NCI-H2081 treated with DMSO at 0.1 percent for 48 hours (cell line): ENCODE measurements around the gene HUNK.

ENCODE experiments used
- DNase-seq: peaks from one replicate; lab custom pipeline; 2025; lab: John Stamatoyannopoulos, UW

Gene HUNK

GRCh38 chr21:31952828-31953227 lies 80.0 kb downstream of the HUNK start:
- DNase-seq = no peak

GRCh38 chr21:31957631-31958030 lies 84.8 kb downstream of the HUNK start:
- DNase-seq = no peak

GRCh38 chr21:31959881-31960280 lies 87.1 kb downstream of the HUNK start:
- no peak for DNase-seq

GRCh38 chr21:31961027-31961426 lies 88.2 kb downstream of the HUNK start:
- DNase-seq = no peak

- no peak for DNase-seq
Measured at GRCh38 chr21:31961704-31962103, 88.9 kb downstream of the HUNK start.

GRCh38 chr21:31964692-31965091 lies 91.9 kb downstream of the HUNK start:
- no peak for DNase-seq

GRCh38 chr21:31967334-31967733 lies 94.5 kb downstream of the HUNK start:
- DNase-seq = no peak

- DNase-seq = no peak
Measured at GRCh38 chr21:31972622-31973021, 99.8 kb downstream of the HUNK start.

- DNase-seq = no peak
Measured at GRCh38 chr21:31973402-31973944, 100.7 kb downstream of the HUNK start.

- no peak for DNase-seq
Measured at GRCh38 chr21:31974454-31974985, 101.7 kb downstream of the HUNK start.

- no peak for DNase-seq
Measured at GRCh38 chr21:31975491-31975890, 102.7 kb downstream of the HUNK start.

- no peak for DNase-seq
Measured at GRCh38 chr21:31977816-31978215, 105.0 kb downstream of the HUNK start.

GRCh38 chr21:31983120-31983519 lies 110.3 kb downstream of the HUNK start:
- DNase-seq = no peak

GRCh38 chr21:31983554-31983953 lies 110.7 kb downstream of the HUNK start:
- no peak for DNase-seq

- no peak for DNase-seq
Measured at GRCh38 chr21:31985398-31985797, 112.6 kb downstream of the HUNK start.

- no peak for DNase-seq
Measured at GRCh38 chr21:31986035-31986856, 113.4 kb downstream of the HUNK start.

- DNase-seq = no peak
Measured at GRCh38 chr21:31987696-31988095, 114.9 kb downstream of the HUNK start.

GRCh38 chr21:31988492-31989290 lies 115.9 kb downstream of the HUNK start:
- DNase-seq = no peak

GRCh38 chr21:31991356-31992331 lies 118.8 kb downstream of the HUNK start:
- no peak for DNase-seq

- DNase-seq = no peak
Measured at GRCh38 chr21:31992391-31992790, 119.6 kb downstream of the HUNK start.
